Measurements from ENCODE around the gene KCNA3. TPM values are rescaled to one million over a fixed set of nuclear protein-coding genes. Genes with fewer than 3 reads are reported as not detected.

KCNA3 gene
- total RNA-seq, 1 donor from 2014 or later, result 8.9 TPM

- ATAC-seq (no peak), DNase-seq (no peak)
- Histone ChIP-seq H3K36me3 (no peaks in the 10 kb centered on the region), H3K27me3 (no peaks in the 10 kb centered on the region), H3K4me3 (no peak overlapping the region), H3K27ac (no peak overlapping the region), H3K9me3 (no peaks in the 10 kb centered on the region), H3K4me1 (peaks cover 26% of the 10 kb centered on the region)
- TF ChIP-seq CTCF (IDR thresholded peaks at IDR 0.05), result no peak
- intact Hi-C loops (cut with DNase I), result no loop called here
These were observed 36.2 kb downstream of the KCNA3 start for GRCh38 chr1:110638556-110638955.

GRCh38 chr1:110638058-110638457 lies 36.7 kb downstream of the KCNA3 start:
- Histone ChIP-seq H3K27me3 (no peaks in the 10 kb centered on the region), H3K27ac (no peak overlapping the region), H3K4me1 (peaks cover 23% of the 10 kb centered on the region), H3K9me3 (no peaks in the 10 kb centered on the region), H3K4me3 (no peak overlapping the region), H3K36me3 (no peaks in the 10 kb centered on the region)
- no peak for ATAC-seq
- intact Hi-C loops (cut with DNase I), result no loop called here
- no peak for DNase-seq
- TF ChIP-seq CTCF (IDR thresholded peaks at IDR 0.05), result no peak

- H3K27ac ChIP-seq, result no peak overlapping the region
- intact Hi-C loops (cut with DNase I), result no loop called here
- peaks cover 23% of the 10 kb centered on the region for H3K4me1 ChIP-seq
- no peak overlapping the region for H3K4me3 ChIP-seq
- no peaks in the 10 kb centered on the region for H3K9me3 ChIP-seq
- no peak for ATAC-seq
- no peak for DNase-seq
- TF ChIP-seq CTCF (IDR thresholded peaks at IDR 0.05), result no peak
- no peaks in the 10 kb centered on the region for H3K36me3 ChIP-seq
- no peaks in the 10 kb centered on the region for H3K27me3 ChIP-seq
These were observed 37.3 kb downstream of the KCNA3 start for GRCh38 chr1:110637475-110637874.

- no peaks in the 10 kb centered on the region for H3K9me3 ChIP-seq
- no peak overlapping the region for H3K27ac ChIP-seq
- no peak for TF ChIP-seq CTCF (IDR thresholded peaks at IDR 0.05)
- intact Hi-C loops (cut with DNase I), result no loop called here
- DNase-seq (no peak), ATAC-seq (no peak)
- H3K36me3 ChIP-seq, result no peaks in the 10 kb centered on the region
- H3K4me1 ChIP-seq, result peaks cover 23% of the 10 kb centered on the region
- no peaks in the 10 kb centered on the region for H3K27me3 ChIP-seq
- no peak overlapping the region for H3K4me3 ChIP-seq
These were observed 38.4 kb downstream of the KCNA3 start for GRCh38 chr1:110636149-110636935.

GRCh38 chr1:110635434-110635833 lies 39.3 kb downstream of the KCNA3 start:
- no peak for DNase-seq
- TF ChIP-seq CTCF (IDR thresholded peaks at IDR 0.05), result no peak

More at GRCh38 chr1:110635434-110635833, 39.3 kb downstream of the KCNA3 start:
- ATAC-seq, result no peak
- no peak overlapping the region for H3K4me3 ChIP-seq
- peaks cover 23% of the 10 kb centered on the region for H3K4me1 ChIP-seq
- intact Hi-C loops (cut with DNase I), result no loop called here
- H3K27me3 ChIP-seq, result no peaks in the 10 kb centered on the region
- no peak overlapping the region for H3K27ac ChIP-seq
- no peaks in the 10 kb centered on the region for H3K36me3 ChIP-seq
- H3K9me3 ChIP-seq, result no peaks in the 10 kb centered on the region

Measured in upper lobe of right lung (tissue), 1 donor.